Parathyroid adenoma (tissue), 2 donors: ENCODE data around the gene ZNF212.

ENCODE experiments used
- H2AFZ ChIP-seq: fragments of 300-600 bp; sonication (generic); one replicate; pipeline ENCODE4 v1.7.0; 2017; ENCODE audit warnings: antibody characterized with exemption, mild to moderate bottlenecking
- H3K27ac ChIP-seq: fragments of 300-600 bp; sonication (generic); one replicate; pipeline ENCODE4 v1.7.0; 2017
- H3K27me3 ChIP-seq: fragments of 300-600 bp; sonication (generic); one replicate; pipeline ENCODE4 v1.7.0; 2017; ENCODE audit warnings: low read length; ENCODE audit not compliant: control insufficient read depth, insufficient read depth
- H3K36me3 ChIP-seq: fragments of 300-600 bp; sonication (generic); one replicate; pipeline ENCODE4 v1.7.0; 2017; ENCODE audit warnings: low read length; ENCODE audit not compliant: control insufficient read depth, insufficient read depth
- H3K4me1 ChIP-seq: fragments of 300-600 bp; sonication (generic); one replicate; pipeline ENCODE4 v1.7.0; 2017; ENCODE audit warnings: control low read depth
- H3K4me2 ChIP-seq: fragments of 300-600 bp; sonication (generic); one replicate; pipeline ENCODE4 v1.7.0; 2017; ENCODE audit warnings: low read length
- H3K4me3 ChIP-seq: fragments of 300-600 bp; sonication (generic); one replicate; pipeline ENCODE4 v1.7.0; 2017; ENCODE audit warnings: low read depth, low read length
- H3K79me2 ChIP-seq: fragments of 300-600 bp; sonication (generic); one replicate; pipeline ENCODE4 v1.7.0; 2017; ENCODE audit warnings: control low read depth
- H3K9ac ChIP-seq: fragments of 300-600 bp; sonication (generic); one replicate; pipeline ENCODE4 v1.7.0; 2017; ENCODE audit warnings: mild to moderate bottlenecking
- H3K9me3 ChIP-seq: fragments of 300-600 bp; sonication (generic); one replicate; pipeline ENCODE4 v1.7.0; 2017; ENCODE audit warnings: low read length; ENCODE audit not compliant: control insufficient read depth
- TF ChIP-seq, protein P1 (sequence below): fragments of 300-600 bp; sonication (generic); IDR thresholded peaks from one replicate; pipeline ENCODE4 v1.7.0; 2017; ENCODE audit warnings: antibody characterized with exemption, mild to moderate bottlenecking
- donor health status: primary hyperparathyroidism.

Gene ZNF212

DNA sequence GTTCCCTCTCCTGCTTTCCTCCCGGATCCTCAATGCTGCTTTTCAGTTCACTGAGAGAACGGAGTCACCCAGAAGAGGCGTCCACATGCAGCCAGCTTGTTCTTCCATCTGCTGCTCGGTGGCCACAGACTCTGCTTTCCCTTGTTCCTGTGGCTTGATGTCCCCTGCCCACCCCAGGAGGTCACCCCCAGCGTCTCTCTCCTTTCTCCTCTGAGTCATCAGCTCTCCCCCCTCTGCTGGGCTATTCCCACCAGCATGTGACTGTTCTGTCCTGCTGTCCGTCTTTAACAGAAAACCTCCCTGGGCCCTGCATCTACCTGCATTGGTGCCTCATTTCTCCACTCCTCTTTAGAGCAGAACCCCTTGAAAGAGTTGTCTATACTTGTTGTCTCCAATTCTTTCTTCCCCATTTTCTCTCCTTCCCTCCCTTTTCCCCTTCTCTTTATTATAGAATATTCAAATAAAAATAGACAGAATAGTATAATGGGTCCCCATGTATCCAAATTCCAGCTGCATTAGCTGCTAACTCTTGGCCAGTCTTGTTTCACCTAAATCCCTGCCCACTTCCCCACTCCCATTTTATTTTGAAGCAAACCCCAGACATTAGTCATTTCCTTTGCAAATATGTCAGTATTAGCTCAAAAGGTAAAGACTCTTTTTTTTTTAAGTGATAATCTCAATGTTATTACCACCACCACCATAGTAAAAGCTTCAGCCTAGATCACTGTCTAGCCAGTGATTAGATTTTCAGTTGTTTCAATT lies 40.0 kb upstream of the ZNF212 start:
- Histone ChIP-seq H3K36me3 (no peaks in the 10 kb centered on the region), H3K27me3 (no peaks in the 10 kb centered on the region), H3K27ac (no peak overlapping the region), H3K9me3 (no peaks in the 10 kb centered on the region), H2AFZ (no peak overlapping the region), H3K4me2 (no peak overlapping the region), H3K9ac (no peak overlapping the region), H3K4me1 (no peaks in the 10 kb centered on the region), H3K4me3 (no peak overlapping the region), H3K79me2 (peaks cover 49% of the 10 kb centered on the region)
- TF ChIP-seq, protein P1, sequence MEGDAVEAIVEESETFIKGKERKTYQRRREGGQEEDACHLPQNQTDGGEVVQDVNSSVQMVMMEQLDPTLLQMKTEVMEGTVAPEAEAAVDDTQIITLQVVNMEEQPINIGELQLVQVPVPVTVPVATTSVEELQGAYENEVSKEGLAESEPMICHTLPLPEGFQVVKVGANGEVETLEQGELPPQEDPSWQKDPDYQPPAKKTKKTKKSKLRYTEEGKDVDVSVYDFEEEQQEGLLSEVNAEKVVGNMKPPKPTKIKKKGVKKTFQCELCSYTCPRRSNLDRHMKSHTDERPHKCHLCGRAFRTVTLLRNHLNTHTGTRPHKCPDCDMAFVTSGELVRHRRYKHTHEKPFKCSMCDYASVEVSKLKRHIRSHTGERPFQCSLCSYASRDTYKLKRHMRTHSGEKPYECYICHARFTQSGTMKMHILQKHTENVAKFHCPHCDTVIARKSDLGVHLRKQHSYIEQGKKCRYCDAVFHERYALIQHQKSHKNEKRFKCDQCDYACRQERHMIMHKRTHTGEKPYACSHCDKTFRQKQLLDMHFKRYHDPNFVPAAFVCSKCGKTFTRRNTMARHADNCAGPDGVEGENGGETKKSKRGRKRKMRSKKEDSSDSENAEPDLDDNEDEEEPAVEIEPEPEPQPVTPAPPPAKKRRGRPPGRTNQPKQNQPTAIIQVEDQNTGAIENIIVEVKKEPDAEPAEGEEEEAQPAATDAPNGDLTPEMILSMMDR: no peak

DNA sequence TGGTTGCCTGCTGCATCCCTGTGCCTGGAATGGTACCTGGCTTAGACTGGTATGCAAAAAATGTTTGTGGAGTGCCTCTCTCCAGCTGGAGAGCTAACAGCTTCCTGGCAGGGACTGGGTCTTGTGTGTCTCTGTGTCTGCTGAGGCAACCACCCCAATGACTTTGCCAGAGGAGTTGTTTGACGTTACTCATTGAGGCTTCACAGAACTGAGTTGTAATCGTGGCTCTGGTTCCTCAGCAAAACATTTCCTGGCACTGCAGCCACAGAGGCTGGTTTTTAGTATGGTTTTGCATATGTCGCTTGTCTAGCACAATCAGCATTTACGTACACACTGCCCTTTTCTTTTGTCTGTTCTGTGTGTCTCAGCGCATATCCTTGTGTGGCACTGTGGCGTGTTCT lies 36.6 kb upstream of the ZNF212 start:
- H3K4me2 ChIP-seq: no peak overlapping the region
- H3K4me1 ChIP-seq: no peaks in the 10 kb centered on the region
- no peaks in the 10 kb centered on the region for H3K9me3 ChIP-seq
- TF ChIP-seq, protein P1: no peak
- no peak overlapping the region for H3K4me3 ChIP-seq
- H3K9ac ChIP-seq: no peak overlapping the region
- no peak overlapping the region for H2AFZ ChIP-seq
- H3K27ac ChIP-seq: no peak overlapping the region
- H3K36me3 ChIP-seq: no peaks in the 10 kb centered on the region
- H3K79me2 ChIP-seq: peaks cover 37% of the 10 kb centered on the region
- H3K27me3 ChIP-seq: no peaks in the 10 kb centered on the region

DNA sequence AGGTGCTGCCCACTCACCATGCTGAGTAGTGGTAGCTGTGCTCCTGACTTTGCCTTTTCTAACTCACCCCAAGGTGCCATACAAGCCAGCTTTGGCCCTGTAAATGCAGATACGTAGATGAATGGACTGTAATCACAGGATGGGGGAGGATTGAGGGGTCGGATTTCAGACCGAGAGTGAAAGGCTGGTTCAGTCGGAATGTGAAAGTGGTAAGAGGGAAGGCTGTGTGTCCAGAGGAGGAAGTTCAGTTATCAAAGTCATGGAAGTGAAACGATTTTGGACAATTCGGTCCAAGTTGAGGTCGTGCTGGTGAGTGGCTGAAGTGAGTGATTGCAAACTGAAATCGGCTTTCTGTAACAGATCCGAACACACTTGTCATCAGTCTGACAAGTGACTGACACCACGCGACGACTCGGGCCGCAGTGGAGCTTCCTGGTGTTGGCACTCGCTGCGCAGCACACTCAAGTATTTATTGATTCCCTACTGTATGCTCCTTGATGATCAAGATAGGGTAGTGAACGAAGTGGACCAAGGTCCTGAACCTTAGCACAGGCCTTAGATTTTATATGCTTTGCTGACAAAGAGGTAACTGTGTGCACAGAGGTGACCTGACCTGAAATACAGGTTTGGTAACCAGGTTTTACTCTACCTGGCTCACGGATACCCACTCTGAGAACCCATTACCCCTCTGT lies 33.6 kb upstream of the ZNF212 start:
- Histone ChIP-seq H3K4me2 (peak overlapping the region; percentile 21), H3K27ac (no peak overlapping the region), H3K4me3 (no peak overlapping the region), H3K36me3 (no peaks in the 10 kb centered on the region), H3K9me3 (no peaks in the 10 kb centered on the region), H3K79me2 (peaks cover 24% of the 10 kb centered on the region), H3K27me3 (no peaks in the 10 kb centered on the region), H2AFZ (no peak overlapping the region), H3K4me1 (no peaks in the 10 kb centered on the region), H3K9ac (no peak overlapping the region)
- TF ChIP-seq, protein P1: no peak

DNA sequence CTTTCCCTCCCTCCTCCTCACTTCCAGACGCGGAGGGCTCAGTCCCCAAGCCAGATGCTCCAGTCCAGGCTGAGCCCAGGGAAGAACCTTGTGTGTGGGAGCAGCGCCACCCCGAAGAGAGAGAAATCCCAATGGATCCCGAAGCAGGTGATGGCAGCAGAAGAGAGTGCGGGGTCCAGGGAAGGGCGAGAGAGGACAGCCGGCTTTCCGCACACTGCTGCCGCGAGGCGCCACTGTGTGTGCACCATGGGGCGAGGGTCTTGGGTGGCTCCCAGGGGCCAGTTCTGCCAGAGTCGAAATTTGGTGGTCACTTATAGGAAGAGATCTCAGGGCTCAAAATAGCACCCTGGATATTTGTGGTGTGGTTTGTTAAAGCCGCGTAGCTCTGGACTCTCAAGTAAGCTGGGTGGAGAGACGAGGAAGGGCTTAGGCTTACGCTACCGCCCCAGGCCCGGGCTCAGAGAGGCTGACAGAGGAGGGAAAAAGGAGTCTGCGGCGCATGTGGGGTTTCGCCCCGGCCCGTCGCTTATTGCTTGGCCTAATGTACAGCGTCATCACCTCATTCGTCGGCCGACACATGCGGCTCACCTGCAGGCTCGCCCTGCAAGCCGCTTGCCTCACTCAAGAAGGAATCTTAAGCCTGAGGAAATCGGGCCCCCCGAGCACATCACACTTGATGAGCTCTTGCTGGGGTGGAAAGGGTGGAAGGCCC lies 32.0 kb upstream of the ZNF212 start:
- no peaks in the 10 kb centered on the region for H3K9me3 ChIP-seq
- H3K27me3 ChIP-seq: no peaks in the 10 kb centered on the region
- H3K4me3 ChIP-seq: no peak overlapping the region
- no peaks in the 10 kb centered on the region for H3K4me1 ChIP-seq
- H3K36me3 ChIP-seq: no peaks in the 10 kb centered on the region
- no peak overlapping the region for H3K9ac ChIP-seq
- no peak overlapping the region for H3K4me2 ChIP-seq
- H2AFZ ChIP-seq: no peak overlapping the region
- no peak overlapping the region for H3K27ac ChIP-seq
- TF ChIP-seq, protein P1: no peak
- peaks cover 15% of the 10 kb centered on the region for H3K79me2 ChIP-seq
